SK-N-SH (cell line): ENCODE data around the gene ATP5PB.

Source experiments
- CTCF ChIP-seq: fragments of 200-600 bp; sonication (generic); IDR thresholded peaks from 2 replicates; pipeline ENCODE4 v1.6.1; 2017; ENCODE audit warnings: antibody characterized with exemption, mild to moderate bottlenecking, moderate library complexity
- EZH2phosphoT487 ChIP-seq: fragments of 200-600 bp; sonication (generic); IDR thresholded peaks from 2 replicates; pipeline ENCODE4 v1.6.1; 2017; ENCODE audit warnings: low read depth, mixed run types, mild to moderate bottlenecking, antibody characterized with exemption, moderate library complexity, borderline replicate concordance
- FOXJ3 ChIP-seq: sonication (generic); formaldehyde crosslinking; IDR thresholded peaks from 2 replicates; pipeline ENCODE4 v1.5.1; 2020; ENCODE audit warnings: mild to moderate bottlenecking, missing genetic modification reagents
- FOXM1 ChIP-seq: IDR thresholded peaks from 2 replicates; pipeline ENCODE4 v1.4.0; 2012; ENCODE audit warnings: low read depth, mild to moderate bottlenecking
- MXI1 ChIP-seq: IDR thresholded peaks from 2 replicates; pipeline ENCODE4 v1.6.1; 2012; ENCODE audit warnings: mild to moderate bottlenecking, low read depth, low read length, improper control_type of control experiment
- NFIC ChIP-seq: IDR thresholded peaks from 2 replicates; pipeline ENCODE4 v1.4.0; 2012; ENCODE audit warnings: borderline replicate concordance
- POLR2AphosphoS5 ChIP-seq: IDR thresholded peaks from 2 replicates; pipeline ENCODE4 v1.6.1; 2012; ENCODE audit warnings: low read depth, low read length
- TAF1 ChIP-seq: IDR thresholded peaks from 2 replicates; pipeline ENCODE4 v1.6.1; 2012; ENCODE audit warnings: low read depth, mild to moderate bottlenecking, low read length, moderate library complexity, borderline replicate concordance
- TCF12 ChIP-seq: IDR thresholded peaks from 2 replicates; pipeline ENCODE4 v1.4.0; 2012
- TEAD4 ChIP-seq: IDR thresholded peaks from 2 replicates; pipeline ENCODE4 v1.4.0; 2012; ENCODE audit warnings: mild to moderate bottlenecking, borderline replicate concordance; ENCODE audit not compliant: insufficient read depth
- ZBTB33 ChIP-seq: IDR thresholded peaks from 2 replicates; pipeline ENCODE4 v1.4.0; 2012; ENCODE audit warnings: low read depth, borderline replicate concordance

DNA sequence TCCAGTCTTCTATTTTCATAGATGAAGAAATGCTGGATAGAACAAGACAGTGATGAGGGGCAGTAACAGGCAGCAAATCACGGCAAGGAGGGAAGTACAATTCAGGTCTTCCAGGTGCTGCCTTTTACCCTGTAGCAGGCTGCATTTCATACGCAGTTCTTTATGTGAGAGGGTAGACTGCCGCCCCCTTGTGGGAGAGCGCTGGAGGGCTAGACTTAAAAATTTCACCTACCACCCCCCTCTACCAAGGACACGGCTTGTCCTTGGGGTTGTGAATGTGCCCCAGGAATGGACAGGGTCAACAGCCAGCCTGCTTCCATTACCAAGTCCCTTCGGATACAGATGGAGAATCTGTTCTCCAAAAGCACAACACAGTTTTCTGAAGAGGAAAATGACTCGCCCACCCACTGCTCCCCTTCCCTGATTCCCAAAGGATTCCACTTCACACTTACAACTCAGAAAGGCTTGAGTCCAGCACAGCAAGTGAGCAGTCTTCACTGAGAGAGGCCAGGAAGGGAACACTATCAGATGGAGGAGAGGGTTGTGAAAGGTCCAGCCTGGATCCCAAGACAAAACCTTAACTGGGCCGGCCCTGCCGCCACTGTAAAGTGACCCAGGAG is 7.6 kb upstream of the ATP5PB start:
- TF ChIP-seq CTCF, result peak; percentile 55
- no peak for TF ChIP-seq TCF12
- TF ChIP-seq ZBTB33, result no peak
- no peak for TF ChIP-seq FOXJ3 (CRISPR knock-in tag)
- no peak for TF ChIP-seq EZH2phosphoT487
- no peak for TF ChIP-seq TEAD4
- no peak for TF ChIP-seq FOXM1
- no peak for TF ChIP-seq POLR2AphosphoS5
- no peak for TF ChIP-seq TAF1
- no peak for TF ChIP-seq MXI1
- no peak for TF ChIP-seq NFIC
